ENCODE results near the gene FAM98B.
"Not testable (repeated sequence)": the region's sequence is repeated elsewhere in the genome, so short reads cannot be mapped to it uniquely, and the experiment has no call there.

DNA sequence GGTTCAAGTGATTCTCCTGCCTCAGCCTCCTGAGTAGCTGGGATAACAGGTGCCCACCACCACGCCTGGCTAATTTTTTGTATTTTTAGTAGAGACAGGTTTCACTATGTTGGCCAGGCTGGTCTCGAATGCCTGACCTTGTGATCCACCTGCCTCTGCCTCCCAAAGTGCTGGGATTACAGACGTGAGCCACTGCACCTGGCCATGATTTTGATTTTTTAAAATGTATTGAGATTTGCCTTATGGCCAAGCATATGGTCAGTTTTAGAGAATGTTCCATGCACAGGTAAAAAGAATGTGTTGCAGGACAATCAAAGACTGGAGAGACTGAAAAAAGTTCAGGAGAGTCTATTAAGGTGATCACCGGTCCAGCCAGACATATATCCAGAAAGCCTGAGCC lies 16.3 kb upstream of the FAM98B start:
- not testable (repeated sequence) for TF ChIP-seq YY1 (IDR thresholded peaks at IDR 0.05; ENCODE audit: insufficient read depth, insufficient read length); ZNF274 (IDR thresholded peaks at IDR 0.05; ENCODE audit: low read depth, low read length); SUZ12 (IDR thresholded peaks at IDR 0.05; ENCODE audit: extremely low read depth, insufficient read depth, insufficient read length)
